ENCODE results near the gene ATAD3C. TPM values are rescaled to one million over a fixed set of nuclear protein-coding genes. Genes with fewer than 3 reads are reported as not detected.
A peak's percentile ranks its signal among the peaks of the same experiment; 100 is the strongest.
"Not testable (repeated sequence)": the region's sequence is repeated elsewhere in the genome, so short reads cannot be mapped to it uniquely, and the experiment has no call there.

Gene ATAD3C
- total RNA-seq, 1 donor from 2014 or later: 0.23 TPM

- Mint-ChIP-seq H3K4me3 (peak overlapping the region; percentile 84), H3K27ac (ENCODE audit: unreplicated experiment) (peak overlapping the region; percentile 92), H3K4me1 (peaks cover 12% of the 10 kb centered on the region)
- H3K9me3 Mint-ChIP-seq; H3K27me3 Mint-ChIP-seq (ENCODE audit: low read depth); H3K36me3 Mint-ChIP-seq (ENCODE audit: low read depth): not testable (repeated sequence)
- DNase-seq (ENCODE audit: low read depth, low spot score): peak; percentile 22
- TF ChIP-seq CTCF (conservative IDR thresholded peaks at IDR 0.05): peak; percentile 30
Measured at GRCh38 chr1:1505366-1505798, 55.9 kb downstream of the ATAD3C start.

DNA sequence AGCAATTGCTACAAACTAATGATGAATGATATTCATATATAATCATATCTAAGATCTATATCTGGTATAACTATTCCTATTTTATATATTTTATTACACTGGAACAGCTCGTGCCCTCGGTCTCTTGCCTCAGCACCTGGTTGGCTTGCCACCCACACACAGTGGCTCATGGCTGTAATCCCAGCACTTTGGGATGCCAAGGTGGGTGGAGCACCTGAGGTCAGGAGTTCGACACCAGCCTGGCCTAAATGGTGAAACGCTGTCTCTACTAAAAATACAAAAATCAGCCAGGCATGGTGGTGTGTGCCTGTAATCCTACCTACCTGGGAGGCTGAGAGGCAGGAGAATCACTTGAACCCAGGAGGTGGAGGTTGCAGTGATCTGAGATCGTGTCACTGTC is 56.3 kb downstream of the ATAD3C start:
- Mint-ChIP-seq H3K4me3 (peak overlapping the region; percentile 84), H3K4me1 (peaks cover 13% of the 10 kb centered on the region)

GRCh38 chr1:1507305-1507704 is 57.8 kb downstream of the ATAD3C start:
- H3K27ac Mint-ChIP-seq (ENCODE audit: unreplicated experiment): no peak overlapping the region

More for the DNA sequence above, 56.3 kb downstream of the ATAD3C start:
- not testable (repeated sequence) for H3K27ac Mint-ChIP-seq (ENCODE audit: unreplicated experiment); DNase-seq (ENCODE audit: low read depth, low spot score); H3K27me3 Mint-ChIP-seq (ENCODE audit: low read depth); H3K9me3 Mint-ChIP-seq; H3K36me3 Mint-ChIP-seq (ENCODE audit: low read depth)

DNA sequence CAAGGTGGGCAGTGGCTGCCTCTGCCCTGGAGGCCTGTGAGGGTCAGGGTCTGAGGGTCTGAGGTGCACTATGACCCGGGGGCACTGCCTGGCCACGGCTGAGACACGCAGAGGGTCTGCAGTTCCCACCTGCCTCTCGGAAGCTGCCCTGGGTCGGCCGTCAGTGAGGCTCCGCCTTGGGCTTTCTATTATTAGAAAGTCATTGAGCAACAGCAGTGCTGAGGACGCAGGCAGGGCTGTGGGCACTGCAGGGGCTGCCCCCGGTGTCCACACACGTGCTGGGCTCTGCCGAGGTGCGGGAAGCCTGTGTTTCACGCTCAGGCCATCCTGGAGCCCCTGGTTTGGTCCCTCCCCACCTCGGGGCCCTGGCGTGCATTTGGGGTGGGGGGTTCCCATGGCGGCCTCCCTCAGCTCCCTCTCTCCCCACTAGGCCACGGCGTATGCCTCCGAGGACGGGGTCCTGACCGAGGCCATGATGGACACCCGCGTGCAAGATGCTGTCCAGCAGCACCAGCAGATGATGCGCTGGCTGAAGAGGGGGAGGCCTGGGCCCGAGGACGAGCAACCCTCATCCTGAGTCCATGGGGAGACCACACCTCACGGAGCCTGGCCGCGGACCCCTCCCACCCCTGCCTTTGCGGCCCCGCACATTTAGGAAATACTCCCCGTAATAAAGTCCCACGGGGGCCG is 59.4 kb downstream of the ATAD3C start:
- H3K9me3 Mint-ChIP-seq; H3K4me3 Mint-ChIP-seq; DNase-seq (ENCODE audit: low read depth, low spot score); H3K36me3 Mint-ChIP-seq (ENCODE audit: low read depth); H3K27me3 Mint-ChIP-seq (ENCODE audit: low read depth); H3K27ac Mint-ChIP-seq (ENCODE audit: unreplicated experiment): not testable (repeated sequence)
- H3K4me1 Mint-ChIP-seq: peaks cover 18% of the 10 kb centered on the region

More at GRCh38 chr1:1507305-1507704, 57.8 kb downstream of the ATAD3C start:
- Mint-ChIP-seq H3K36me3 (ENCODE audit: low read depth) (no peaks in the 10 kb centered on the region), H3K4me3 (peak overlapping the region; percentile 45), H3K4me1 (peaks cover 18% of the 10 kb centered on the region), H3K9me3 (no peaks in the 10 kb centered on the region), H3K27me3 (ENCODE audit: low read depth) (peaks cover 5% of the 10 kb centered on the region)
- TF ChIP-seq CTCF (conservative IDR thresholded peaks at IDR 0.05): no peak
- DNase-seq (ENCODE audit: low read depth, low spot score): no peak

GRCh38 chr1:1509465-1509850 is 60.0 kb downstream of the ATAD3C start:
- H3K4me3 Mint-ChIP-seq; H3K27me3 Mint-ChIP-seq (ENCODE audit: low read depth); H3K36me3 Mint-ChIP-seq (ENCODE audit: low read depth); H3K9me3 Mint-ChIP-seq; H3K27ac Mint-ChIP-seq (ENCODE audit: unreplicated experiment); DNase-seq (ENCODE audit: low read depth, low spot score): not testable (repeated sequence)
- peaks cover 18% of the 10 kb centered on the region for H3K4me1 Mint-ChIP-seq

DNA sequence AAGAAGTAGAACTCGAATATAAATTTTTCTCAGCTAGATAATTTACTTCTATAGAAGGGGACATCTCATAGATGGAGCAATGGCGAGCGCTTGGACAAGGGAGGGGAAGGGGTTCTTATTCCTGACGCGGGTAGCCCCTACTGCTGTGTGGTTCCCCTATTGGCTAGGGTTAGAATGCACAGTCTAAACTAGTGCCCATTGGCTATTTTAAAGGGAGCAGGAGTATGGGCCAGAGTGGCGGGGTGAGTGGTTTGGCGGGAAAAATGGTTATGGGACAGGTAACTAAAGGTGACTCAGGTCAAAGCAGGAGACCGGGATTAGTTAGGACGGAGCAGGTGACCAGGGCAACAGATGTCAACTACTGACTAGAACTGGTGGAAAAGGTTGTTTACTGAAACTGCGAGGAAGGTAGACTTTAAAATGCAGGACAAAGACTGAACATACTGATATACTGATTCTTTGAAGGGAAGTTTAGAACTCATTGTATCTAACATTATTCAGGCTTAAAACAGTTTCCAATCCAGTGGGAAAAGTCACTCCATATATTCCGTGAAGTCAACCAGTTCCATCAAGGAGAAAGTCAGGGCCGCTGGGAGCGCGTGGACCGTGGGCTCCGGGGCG is 61.5 kb downstream of the ATAD3C start:
- no peak for DNase-seq (ENCODE audit: low read depth, low spot score)
- H3K36me3 Mint-ChIP-seq (ENCODE audit: low read depth): no peaks in the 10 kb centered on the region
- peaks cover 7% of the 10 kb centered on the region for H3K4me1 Mint-ChIP-seq

More for the DNA sequence above, 61.5 kb downstream of the ATAD3C start:
- Mint-ChIP-seq H3K27me3 (ENCODE audit: low read depth) (peaks cover 5% of the 10 kb centered on the region), H3K9me3 (no peaks in the 10 kb centered on the region), H3K27ac (ENCODE audit: unreplicated experiment) (peak overlapping the region; percentile 90), H3K4me3 (peak overlapping the region; percentile 95)
- TF ChIP-seq CTCF (conservative IDR thresholded peaks at IDR 0.05): peak; percentile 31

Data from neural crest cell (in vitro differentiated cells).